ENCODE results near the gene SEC61G.

SEC61G gene

DNA sequence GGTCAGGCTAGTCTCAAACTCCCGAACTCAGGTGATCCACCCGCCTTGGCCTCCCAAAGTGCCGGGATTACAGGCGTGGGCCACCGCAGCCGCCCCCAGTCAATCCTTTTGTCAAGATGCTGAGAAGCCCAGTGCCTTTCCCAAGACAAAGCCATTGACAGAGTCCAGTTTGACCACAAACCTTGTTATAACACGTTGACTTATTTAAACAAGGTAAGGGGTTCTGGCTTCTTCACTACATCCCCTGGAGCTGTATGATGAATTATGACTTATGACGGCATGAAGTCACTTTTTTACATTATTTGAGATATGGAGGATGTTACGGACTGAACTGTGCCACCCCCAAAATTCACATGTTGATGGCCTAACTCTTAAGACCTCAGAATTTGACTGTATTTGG lies 5.8 kb upstream of the SEC61G start:
- no peak for DNase-seq (ENCODE audit: low spot score)

DNA sequence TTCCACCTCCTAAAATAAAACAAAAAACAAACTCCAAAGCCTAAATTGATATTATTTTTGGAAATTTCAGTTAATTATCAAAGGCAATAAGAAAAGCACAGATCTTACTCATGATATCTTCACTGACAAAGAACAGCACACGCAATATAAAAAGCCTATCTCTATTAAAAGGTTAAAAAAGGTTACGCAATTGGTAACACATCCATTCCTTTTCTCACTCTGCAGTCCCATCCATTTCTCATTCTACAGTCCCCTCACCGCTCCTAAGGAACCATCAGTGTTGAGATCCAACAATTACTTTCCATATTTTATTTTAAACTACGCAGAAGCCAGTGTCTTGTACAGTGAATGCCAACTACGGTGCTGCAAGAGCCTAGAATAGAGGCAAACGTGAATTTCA lies 1.3 kb downstream of the SEC61G start:
- DNase-seq (ENCODE audit: low spot score): no peak

DNA sequence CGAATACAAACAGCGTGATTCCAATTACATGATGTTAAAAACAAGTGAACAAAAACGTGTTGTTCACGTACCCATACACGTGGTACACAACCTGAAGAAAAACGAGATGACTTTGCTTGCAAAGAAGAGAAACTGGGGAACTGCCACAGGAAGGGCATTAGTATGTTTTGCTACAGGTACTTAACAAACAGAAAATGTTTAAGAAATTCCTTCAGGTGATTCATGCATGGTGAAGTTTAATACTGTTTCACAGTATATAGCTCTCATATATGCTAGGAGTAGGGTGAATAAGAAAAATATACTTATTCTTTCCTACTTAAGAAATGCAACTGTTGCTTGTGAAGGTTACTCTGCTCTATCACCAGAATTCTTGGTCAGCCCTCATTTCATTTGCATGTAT lies 9.8 kb downstream of the SEC61G start:
- DNase-seq (ENCODE audit: low spot score): no peak

DNA sequence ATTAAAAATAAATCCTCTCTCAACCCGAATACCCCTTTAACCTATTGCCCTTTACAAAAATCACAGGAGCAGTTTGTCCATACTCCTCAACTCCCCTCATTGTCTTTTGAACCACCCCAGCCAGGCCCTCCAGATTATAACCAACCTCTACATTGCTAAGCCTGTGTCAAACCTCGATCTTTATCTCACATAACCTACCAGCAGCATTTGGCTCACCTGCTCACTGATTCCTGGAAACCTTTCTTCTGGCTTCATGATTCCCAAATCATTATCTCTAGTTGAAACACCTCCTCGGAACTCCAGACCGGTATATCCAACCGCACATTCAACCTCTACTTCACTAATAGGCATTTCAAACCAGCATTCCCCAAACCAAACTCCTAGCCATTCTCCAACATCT lies 11.8 kb downstream of the SEC61G start:
- no peak for DNase-seq (ENCODE audit: low spot score)

DNA sequence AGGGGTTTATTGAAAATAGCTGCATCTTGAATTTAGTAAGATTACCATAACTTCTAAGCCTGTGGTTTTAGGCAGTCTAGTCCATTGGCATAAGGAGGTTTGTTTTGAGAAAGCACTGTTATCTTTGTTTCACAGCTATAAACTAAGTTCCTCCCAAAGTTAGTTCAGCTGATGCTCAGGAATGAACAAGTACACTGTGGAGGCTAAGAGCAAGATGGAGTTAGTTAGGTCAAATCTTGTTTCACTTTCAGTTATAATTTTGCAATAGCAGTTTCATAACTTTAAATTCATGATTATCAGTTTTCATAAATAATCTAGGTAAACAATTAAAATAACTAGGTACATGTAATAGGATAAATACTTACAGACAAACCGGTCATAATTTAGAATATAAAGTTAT lies 15.4 kb downstream of the SEC61G start:
- DNase-seq (ENCODE audit: low spot score): no peak

DNA sequence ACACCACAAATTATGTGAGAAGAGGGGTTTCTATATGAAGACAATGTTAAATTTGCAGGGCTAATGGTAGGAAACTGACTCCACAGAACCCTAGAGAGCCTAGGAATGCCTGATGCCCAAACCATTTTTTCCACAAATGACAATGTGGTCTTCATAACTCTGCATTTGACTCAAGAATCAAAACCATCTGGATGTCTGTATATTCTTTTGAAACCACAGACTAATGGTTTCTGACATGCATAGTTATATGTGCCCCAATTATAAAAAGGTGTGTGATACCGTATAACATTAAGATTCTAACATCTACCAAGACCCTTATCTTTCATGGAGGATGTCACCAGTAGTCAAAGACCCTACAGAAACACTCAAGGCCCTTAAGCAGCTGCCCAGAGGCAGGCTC lies 20.3 kb downstream of the SEC61G start:
- DNase-seq (ENCODE audit: low spot score): no peak

DNA sequence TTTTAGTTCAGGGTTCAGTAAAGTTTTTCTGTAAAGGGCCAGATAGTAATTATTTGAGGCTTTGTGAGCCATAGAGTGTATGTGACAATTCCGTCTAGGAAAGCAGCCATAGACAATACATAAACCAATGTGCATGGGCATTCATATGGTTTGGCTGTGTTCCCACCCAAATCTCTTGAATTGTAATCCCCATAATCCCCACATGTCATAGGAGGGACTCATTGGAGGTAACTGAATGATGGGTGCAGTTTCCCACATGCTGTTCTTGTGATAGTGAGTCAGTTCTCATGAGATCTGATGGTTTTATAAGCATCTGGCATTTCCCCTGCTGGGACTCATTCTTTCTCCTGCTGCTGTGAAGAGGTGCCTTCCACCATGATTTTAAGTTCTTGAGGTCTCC lies 29.9 kb downstream of the SEC61G start:
- DNase-seq (ENCODE audit: low spot score): no peak

DNA sequence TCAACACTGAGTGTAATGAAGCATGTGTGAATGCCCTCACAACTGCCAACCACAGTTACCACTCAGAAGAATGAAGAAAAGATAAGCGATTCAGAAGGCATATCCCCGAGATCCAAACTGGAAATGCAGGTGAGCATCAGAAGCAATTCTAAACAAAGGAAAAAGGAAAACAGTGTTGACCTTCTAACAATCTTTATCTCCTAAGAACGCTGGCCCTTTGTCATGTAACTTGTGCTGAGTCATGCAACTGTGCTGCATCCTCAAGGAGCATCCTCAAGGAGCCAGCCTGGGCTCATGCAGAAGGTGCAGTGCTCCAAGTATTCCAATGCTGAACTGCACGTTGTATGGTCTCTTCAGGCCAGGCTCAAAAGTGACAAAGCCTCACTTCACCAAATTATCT lies 30.6 kb downstream of the SEC61G start:
- no peak for DNase-seq (ENCODE audit: low spot score)

DNA sequence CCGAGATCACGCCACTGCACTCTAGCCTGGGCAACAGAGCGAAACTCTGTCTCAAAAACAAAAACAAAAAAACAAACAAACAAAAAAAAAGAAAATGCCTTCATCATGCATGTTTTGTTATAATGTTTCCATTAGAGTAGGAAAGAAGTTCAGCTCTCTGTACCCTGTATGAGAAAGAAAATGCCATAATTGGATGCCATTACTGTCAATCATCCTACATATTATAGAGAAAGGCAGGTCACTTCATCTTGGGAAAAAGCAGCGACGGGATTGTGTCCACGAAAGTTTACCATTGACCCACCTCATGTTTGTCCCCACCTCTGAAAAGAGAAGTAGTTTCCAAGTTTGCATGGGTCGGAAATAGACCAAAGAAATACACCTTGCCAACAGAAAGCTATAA lies 33.8 kb downstream of the SEC61G start:
- no peak for DNase-seq (ENCODE audit: low spot score)

DNA sequence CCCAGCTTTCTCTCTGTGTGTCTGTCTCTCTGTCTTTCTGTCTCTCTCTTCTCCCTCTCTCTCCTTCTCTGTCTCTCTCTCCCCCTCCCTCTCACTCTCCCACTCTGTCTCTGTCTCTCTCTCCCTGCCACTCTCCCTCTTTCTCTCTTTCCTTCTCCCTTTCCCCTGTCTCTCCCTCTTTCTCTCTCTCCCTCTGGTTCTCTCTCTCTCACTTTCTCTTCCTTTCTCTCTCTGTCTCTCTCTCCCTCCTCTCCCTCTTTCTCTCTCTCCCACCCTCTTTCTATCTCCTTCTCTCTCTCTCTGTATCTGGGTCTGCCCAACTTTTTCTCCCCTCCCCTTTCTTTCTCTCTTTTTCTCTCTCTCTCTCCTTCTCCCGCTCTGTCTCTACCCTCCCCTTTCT lies 36.5 kb downstream of the SEC61G start:
- DNase-seq (ENCODE audit: low spot score): no peak

DNA sequence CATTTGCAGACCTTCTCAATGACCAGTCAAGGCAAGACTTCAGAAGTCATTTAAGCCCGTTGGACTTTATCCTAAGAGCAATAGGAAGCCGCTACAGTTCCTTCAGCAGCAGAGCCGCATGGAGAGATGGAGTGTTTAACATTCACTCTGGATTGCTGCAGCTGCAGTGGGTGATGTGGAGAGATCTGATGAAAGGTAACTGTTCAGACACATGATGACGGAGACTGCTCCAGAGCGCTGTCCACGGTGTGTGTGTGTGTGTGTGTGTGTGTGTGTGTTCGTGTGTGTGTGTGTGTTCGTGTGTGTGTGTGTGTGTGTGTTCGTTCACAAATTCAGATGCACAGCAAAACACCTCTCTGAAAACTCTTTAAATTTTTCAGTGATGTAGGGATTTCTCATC lies 37.0 kb downstream of the SEC61G start:
- DNase-seq (ENCODE audit: low spot score): no peak

DNA sequence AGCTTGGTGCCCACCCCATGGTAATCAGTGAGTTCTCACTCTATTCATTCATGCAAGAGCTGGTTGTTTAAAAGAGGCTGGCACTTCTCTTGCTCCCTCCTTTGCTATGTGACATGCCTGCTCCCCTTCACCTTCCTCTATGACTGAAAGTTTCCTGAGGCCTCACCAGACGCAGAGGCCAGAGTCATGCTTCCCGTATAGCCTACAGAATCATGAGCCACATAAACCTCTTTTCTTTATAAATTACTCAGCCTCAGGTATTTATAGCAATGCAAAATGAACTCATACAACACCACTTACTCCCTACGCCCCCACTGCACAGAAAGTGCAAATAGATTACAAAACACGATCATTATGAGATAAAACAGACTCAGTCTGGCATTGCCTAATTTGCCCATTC lies 39.0 kb downstream of the SEC61G start:
- no peak for DNase-seq (ENCODE audit: low spot score)

DNA sequence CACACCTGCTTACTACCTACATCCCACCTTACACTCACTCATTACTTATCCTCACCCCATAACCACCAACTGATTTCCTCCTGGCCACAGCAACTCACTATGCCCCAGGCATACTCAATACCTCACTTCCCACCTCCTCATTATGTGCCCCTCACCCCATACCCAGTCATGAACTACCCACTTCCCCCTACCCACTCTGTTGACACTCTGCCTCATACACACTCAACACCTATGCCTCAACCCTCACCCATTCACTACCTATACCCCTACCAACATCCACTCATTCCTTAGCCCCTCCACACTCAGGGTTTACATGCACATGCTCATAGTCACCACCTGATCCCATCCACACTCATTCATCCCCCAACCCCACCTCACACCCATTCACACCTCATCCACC lies 39.6 kb downstream of the SEC61G start:
- no peak for DNase-seq (ENCODE audit: low spot score)

DNA sequence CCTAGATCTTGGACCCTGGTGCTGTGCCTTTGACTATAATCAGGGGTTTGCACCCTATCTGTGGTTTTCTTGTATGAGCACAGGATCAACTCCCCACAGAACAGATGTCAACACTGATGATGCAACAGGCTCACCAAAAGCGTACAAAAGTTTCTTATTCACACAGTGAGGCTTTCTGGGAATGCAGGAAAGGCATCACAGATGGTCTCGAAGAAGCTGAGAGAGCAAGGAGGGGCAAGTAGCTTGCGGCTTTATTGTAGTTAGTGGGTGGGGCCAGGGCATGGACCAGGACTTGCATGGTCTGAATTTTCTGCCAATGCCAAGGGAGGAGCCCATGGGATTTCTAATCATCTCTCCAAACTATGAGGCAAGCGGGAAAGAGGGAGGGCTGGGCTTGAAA lies 46.2 kb downstream of the SEC61G start:
- no peak for DNase-seq (ENCODE audit: low spot score)

DNA sequence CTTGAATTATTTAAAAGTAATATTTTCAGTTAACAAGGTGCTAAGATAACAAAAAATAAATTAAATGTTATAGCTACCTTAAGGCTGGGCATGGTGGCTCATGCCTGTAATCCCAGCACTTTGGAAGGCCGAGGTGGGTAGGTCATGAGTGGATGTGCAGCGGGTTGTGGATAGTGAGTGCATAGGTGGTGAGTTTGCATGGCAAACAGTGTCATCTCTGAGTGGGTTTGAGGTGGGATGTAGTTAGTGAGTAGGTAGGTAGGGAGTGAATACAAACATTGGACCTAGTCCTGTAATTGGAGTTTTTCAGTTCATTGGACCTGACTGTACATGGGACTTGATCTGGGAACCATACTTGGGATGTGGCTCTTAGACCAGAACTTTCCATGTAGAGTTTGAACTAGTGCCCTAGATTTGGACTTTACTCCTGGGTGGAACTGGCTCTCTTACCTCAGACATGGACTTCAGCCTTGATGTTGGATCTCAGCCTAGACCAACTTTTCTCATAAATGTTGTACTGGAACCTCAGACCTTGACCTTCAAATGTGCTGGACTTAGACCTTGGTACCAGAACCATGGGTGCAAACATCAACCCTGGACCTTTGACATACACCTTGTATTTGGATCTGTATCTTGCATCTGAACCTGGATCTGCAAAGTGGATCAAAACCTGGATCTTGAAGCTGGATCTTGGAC lies 47.0 kb downstream of the SEC61G start:
- no peak for DNase-seq (ENCODE audit: low spot score)

DNA sequence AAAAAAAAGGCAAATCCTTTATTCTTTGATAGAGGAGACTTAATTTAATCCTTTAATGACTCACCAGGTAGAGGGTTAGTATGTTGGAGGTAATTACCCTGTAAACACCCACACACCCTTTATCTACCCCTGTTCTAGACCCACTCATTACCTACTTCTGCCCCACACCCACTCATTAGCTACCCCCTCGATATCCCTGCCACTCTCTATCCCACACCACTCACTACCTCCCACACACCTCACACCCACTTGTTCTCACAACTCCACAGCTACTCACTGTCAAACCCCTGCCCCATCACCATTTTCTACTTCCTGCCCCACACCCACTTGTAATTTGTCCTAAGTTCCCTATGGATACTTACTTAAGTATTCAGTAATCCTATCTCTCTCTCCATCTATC lies 49.7 kb downstream of the SEC61G start:
- no peak for DNase-seq (ENCODE audit: low spot score)

DNA sequence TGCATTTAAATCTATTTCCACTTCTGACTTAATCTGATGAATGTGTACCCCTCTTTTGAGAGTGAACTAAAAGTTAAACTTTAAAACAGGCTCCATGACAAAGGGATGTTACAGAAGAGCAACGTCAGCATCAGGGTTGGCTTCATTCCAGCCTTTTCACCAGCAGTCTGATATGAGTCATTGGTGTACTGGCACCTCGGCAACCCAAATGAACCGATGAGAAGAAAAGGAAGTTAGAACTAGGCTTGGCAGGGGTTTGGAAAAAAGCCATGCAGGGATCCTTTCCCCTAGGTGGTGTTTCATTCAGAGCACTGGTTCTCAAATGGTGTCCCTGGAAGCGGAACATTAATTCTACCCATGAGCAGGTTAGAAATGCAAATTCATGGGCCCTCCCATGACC lies 53.6 kb downstream of the SEC61G start:
- no peak for DNase-seq (ENCODE audit: low spot score)

DNA sequence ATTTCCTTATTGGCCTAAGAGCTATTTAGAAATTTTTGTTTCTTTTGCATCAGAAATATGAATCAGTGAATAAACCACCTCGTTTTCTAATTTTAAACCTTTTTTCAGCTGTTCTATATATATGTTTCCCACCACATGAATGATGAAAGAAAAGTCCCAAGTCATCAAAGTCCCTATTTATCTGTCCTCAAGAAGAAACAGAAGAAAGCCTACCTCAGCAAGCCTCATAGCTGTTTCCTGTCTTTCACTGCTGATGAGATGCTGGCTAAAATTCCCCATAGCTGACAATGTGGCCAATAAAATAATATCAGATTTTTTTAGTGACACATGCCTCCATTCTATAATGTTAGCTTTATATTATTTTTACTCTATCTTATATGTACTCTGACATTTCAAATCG lies 54.2 kb downstream of the SEC61G start:
- no peak for DNase-seq (ENCODE audit: low spot score)
